Measurements from ENCODE around the gene LGALS3. TPM values are rescaled to one million over a fixed set of nuclear protein-coding genes. Genes with fewer than 3 reads are reported as not detected.

The LGALS3 gene
- total and polyA plus RNA-seq, 4 donors = 6.9 to 20.8 (median 10.7) TPM

DNA sequence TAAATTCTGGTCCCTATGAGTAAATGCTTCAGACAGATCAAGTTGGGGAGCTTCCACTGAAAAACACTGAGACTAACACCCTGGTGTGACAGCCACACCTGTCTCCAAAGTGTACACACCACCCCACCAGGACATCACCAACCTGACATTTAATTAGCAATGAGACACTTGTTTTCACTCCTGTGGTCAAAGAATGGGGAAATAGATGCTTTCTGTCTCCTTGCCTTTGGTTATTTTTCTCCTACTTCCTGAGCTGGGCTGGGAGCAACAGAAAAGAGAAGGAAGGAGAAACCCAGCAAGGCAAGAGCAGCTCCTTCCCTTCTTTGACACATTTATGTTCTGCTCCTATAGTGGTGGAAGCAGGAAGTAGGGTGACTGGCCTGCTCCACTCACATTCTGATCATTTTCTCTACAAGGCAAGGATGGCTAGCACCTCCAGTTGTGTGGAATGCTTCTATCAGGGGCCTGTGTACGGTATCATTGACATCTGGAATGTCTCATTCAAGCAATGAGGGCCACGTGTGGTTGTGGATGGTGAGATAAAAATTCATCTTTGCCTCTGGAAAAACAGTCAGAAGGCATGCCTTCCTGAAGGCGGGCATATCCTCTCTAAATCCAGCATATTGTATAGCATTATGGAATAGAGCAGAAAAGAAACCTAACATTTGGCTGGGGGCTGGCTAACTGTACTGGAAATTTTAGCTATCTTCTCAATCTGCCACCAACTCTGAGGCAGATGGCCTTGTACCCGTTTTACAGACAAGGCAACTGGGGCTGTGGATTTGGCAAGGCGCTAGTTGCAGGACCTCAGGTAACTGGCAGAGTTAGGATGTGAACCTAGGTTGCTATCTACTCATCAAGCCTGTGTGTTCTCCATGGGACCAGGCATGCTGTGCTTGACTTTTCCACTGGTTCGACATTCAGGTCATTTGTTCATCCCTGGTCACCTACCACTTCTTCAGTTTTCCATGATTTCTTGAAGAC is 24.8 kb upstream of the LGALS3 start:
- no peak for DNase-seq (ENCODE audit: low spot score)
- no peaks in the 10 kb centered on the region for H3K36me3 ChIP-seq (ENCODE audit: control insufficient read depth in 4 of 4, insufficient read depth in 3 of 4, low read depth in 1 of 4, low read length in 3 of 4)
- no peaks in the 10 kb centered on the region for H3K9me3 ChIP-seq (ENCODE audit: control insufficient read depth in 4 of 4, low read length in 3 of 4)
- no peaks in the 10 kb centered on the region for H3K27me3 ChIP-seq (ENCODE audit: control insufficient read depth in 4 of 4, insufficient read depth in 4 of 4, low read length in 3 of 4)
- H3K9ac ChIP-seq (ENCODE audit: low read depth in 1 of 2, low read length in 2 of 2) = no peak overlapping the region
- no peak for TF ChIP-seq RXRA (IDR thresholded peaks at IDR 0.05)
- TF ChIP-seq FOXA1 (IDR thresholded peaks at IDR 0.05) = no peak
- TF ChIP-seq, protein P1, sequence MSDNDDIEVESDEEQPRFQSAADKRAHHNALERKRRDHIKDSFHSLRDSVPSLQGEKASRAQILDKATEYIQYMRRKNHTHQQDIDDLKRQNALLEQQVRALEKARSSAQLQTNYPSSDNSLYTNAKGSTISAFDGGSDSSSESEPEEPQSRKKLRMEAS (IDR thresholded peaks at IDR 0.05) = no peak
- no peak for TF ChIP-seq CTCF (IDR thresholded peaks at IDR 0.05; ENCODE audit: low read depth, low read length, missing input control)
- no peak for TF ChIP-seq YY1 (IDR thresholded peaks at IDR 0.05)
- no peak for TF ChIP-seq HNF4A (conservative IDR thresholded peaks at IDR 0.05)
- TF ChIP-seq FOXA2 (IDR thresholded peaks at IDR 0.05) = no peak
- no peak for TF ChIP-seq GABPA (IDR thresholded peaks at IDR 0.05 in 1 of 2, conservative IDR thresholded peaks at IDR 0.05 in 1 of 2)
- TF ChIP-seq TAF1 (conservative IDR thresholded peaks at IDR 0.05) = no peak
- TF ChIP-seq NR2F2 (IDR thresholded peaks at IDR 0.05) = no peak
- no peak for TF ChIP-seq EGR1 (IDR thresholded peaks at IDR 0.05; ENCODE audit: low read depth in 2 of 2)
- no peak for TF ChIP-seq ATF3 (IDR thresholded peaks at IDR 0.05)
- TF ChIP-seq, protein P2, sequence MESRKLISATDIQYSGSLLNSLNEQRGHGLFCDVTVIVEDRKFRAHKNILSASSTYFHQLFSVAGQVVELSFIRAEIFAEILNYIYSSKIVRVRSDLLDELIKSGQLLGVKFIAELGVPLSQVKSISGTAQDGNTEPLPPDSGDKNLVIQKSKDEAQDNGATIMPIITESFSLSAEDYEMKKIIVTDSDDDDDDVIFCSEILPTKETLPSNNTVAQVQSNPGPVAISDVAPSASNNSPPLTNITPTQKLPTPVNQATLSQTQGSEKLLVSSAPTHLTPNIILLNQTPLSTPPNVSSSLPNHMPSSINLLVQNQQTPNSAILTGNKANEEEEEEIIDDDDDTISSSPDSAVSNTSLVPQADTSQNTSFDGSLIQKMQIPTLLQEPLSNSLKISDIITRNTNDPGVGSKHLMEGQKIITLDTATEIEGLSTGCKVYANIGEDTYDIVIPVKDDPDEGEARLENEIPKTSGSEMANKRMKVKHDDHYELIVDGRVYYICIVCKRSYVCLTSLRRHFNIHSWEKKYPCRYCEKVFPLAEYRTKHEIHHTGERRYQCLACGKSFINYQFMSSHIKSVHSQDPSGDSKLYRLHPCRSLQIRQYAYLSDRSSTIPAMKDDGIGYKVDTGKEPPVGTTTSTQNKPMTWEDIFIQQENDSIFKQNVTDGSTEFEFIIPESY (IDR thresholded peaks at IDR 0.05) = no peak
- TF ChIP-seq HNF4G (IDR thresholded peaks at IDR 0.05) = no peak
- TF ChIP-seq JUND (IDR thresholded peaks at IDR 0.05) = no peak
- TF ChIP-seq RAD21 (IDR thresholded peaks at IDR 0.05) = no peak
- TF ChIP-seq REST (IDR thresholded peaks at IDR 0.05) = no peak
- no peak overlapping the region for H3K4me3 ChIP-seq (ENCODE audit: low read depth in 1 of 3, low read length in 3 of 3)
- 94% methylated on average over 6 of the region's 6 CpGs for WGBS
- H3K27ac ChIP-seq (ENCODE audit: low read depth in 1 of 2, low read length in 2 of 2) = peak overlapping the region; percentile 17 to 34
- H3K4me1 ChIP-seq (ENCODE audit: control insufficient read depth in 4 of 4, insufficient read depth in 4 of 4, low read length in 3 of 4) = peaks cover 2 to 12% (median 4%) of the 10 kb centered on the region in 4 donors
